ENCODE results near the gene FBXO2. TPM values are rescaled to one million over a fixed set of nuclear protein-coding genes. Genes with fewer than 3 reads are reported as not detected.
A peak's percentile ranks its signal among the peaks of the same experiment; 100 is the strongest.

Gene FBXO2
- total RNA-seq, 1 experiment from 2014 or later = 81.1 TPM

- POLR2A ChIA-PET = interaction anchor here (0.7 to 1.9 kb wide), 5 partner anchors 10 to 219 kb away, joined by 4 to 14 read pairs (median 4); partner anchors contain the start of genes FBXO6 and MAD2L2
- peak within 1 kb of the TSS; percentile 94 for H2AFZ ChIP-seq (ENCODE audit: low read depth, low read length, poor library complexity, severe bottlenecking)
These were observed 37.2 kb upstream of the FBXO2 start, which contains the start of gene DRAXIN for GRCh38 chr1:11691302-11691914. Gene DRAXIN (plus strand): TSS chr1:11691710. CDS start chr1:11706259, 14,549 bp downstream.

GRCh38 chr1:11690397-11691301 lies 36.4 kb upstream of the FBXO2 start:
- ChIA-PET CTCF (interaction anchor here (0.7 to 1.7 kb wide), 5 partner anchors 9 to 29 kb away, joined by 3 to 7 read pairs (median 4); partner anchors contain the start of gene FBXO6), RAD21 (ENCODE audit: low non-redundant PET in 1 of 2, low total read pairs in 2 of 2, uncharacterized antibody in 2 of 2, unreplicated experiment in 2 of 2) (interaction anchor here in 1 of 2 experiments (0.9 kb wide), 1 partner anchor 29 kb away, joined by 3 read pairs; no protein-coding TSS in a partner anchor), POLR2A (interaction anchor here (0.7 to 1.9 kb wide), 6 partner anchors 9 to 219 kb away, joined by 4 to 14 read pairs (median 4); partner anchors contain the start of genes FBXO6 and MAD2L2)
- H3K27ac ChIP-seq (ENCODE audit: low read depth, low read length) = peak overlapping the region; percentile 30; the same call in 1 of the 2 replicates
- H3K4me1 ChIP-seq (ENCODE audit: control insufficient read depth in 1 of 2, insufficient read depth in 2 of 2, low read length in 2 of 2) = peaks cover 33 to 47% of the 10 kb centered on the region in 2 experiments
- BruUV-seq (replicated peaks) = no TSS peak
- H3K27me3 ChIP-seq (ENCODE audit: insufficient read depth, low read length) = peaks cover 17% of the 10 kb centered on the region; the same call in 1 of the 2 replicates
- no peaks in the 10 kb centered on the region for H3K9me2 ChIP-seq (ENCODE audit: insufficient read depth)
- peak overlapping the region; percentile 94 for H2AFZ ChIP-seq (ENCODE audit: low read depth, low read length, poor library complexity, severe bottlenecking)
- H3K4me3 ChIP-seq (replicated peaks in 1 of 2; ENCODE audit: low read depth in 1 of 2, low read length in 2 of 2) = peak overlapping the region; percentile 50 to 69
- no peaks in the 10 kb centered on the region for H3K9me3 ChIP-seq (ENCODE audit: control insufficient read depth in 1 of 2, insufficient read depth in 1 of 2, low read depth in 1 of 2, low read length in 2 of 2)
- H4K20me1 ChIP-seq (ENCODE audit: insufficient read depth) = no peaks in the 10 kb centered on the region
- peak overlapping the region; percentile 65 for H3K9ac ChIP-seq (ENCODE audit: low read length)
- intact Hi-C loops (cut with micrococcal nuclease) = no loop called here
- DNase-seq (ENCODE audit: low read depth, low spot score) (no peak), ATAC-seq (peak; percentile 59)
- peak overlapping the region; percentile 98 for H3K4me2 ChIP-seq (ENCODE audit: low read length)
- H3K79me2 ChIP-seq (ENCODE audit: insufficient read depth, low read length) = no peaks in the 10 kb centered on the region
- H3K36me3 ChIP-seq (ENCODE audit: control insufficient read depth in 1 of 2, insufficient read depth in 2 of 2, low read length in 2 of 2) = no peaks in the 10 kb centered on the region
- TF ChIP-seq EGR1 (IDR thresholded peaks at IDR 0.05; ENCODE audit: low read depth) = no peak
- peak; percentile 15; the same call in 1 of the 2 replicates for TF ChIP-seq MAX (IDR thresholded peaks at IDR 0.05)
- no peak for TF ChIP-seq EZH2phosphoT487 (IDR thresholded peaks at IDR 0.05; ENCODE audit: borderline replicate concordance)
- no peak for TF ChIP-seq FOSL1 (IDR thresholded peaks at IDR 0.05; ENCODE audit: low read depth)
- no peak for TF ChIP-seq ELF1 (IDR thresholded peaks at IDR 0.05; ENCODE audit: borderline replicate concordance, low read depth)
- no peak for TF ChIP-seq REST (IDR thresholded peaks at IDR 0.05; ENCODE audit: low read depth)
- no peak for TF ChIP-seq ZNF274 (IDR thresholded peaks at IDR 0.05; ENCODE audit: low read depth, low read length)
- TF ChIP-seq EZH2 (IDR thresholded peaks at IDR 0.05) = no peak
- no peak for TF ChIP-seq ZFX (IDR thresholded peaks at IDR 0.05)

More at GRCh38 chr1:11691302-11691914, 37.2 kb upstream of the FBXO2 start, which contains the start of gene DRAXIN:
- peaks cover 17% of the 10 kb centered on the region; the same call in 1 of the 2 replicates for H3K27me3 ChIP-seq (ENCODE audit: insufficient read depth, low read length)
- no peak for TF ChIP-seq EGR1 (IDR thresholded peaks at IDR 0.05; ENCODE audit: low read depth)
- TF ChIP-seq ZFX (IDR thresholded peaks at IDR 0.05) = peak; percentile 65; the same call in 1 of the 2 replicates
- no peak for TF ChIP-seq ATF3 (IDR thresholded peaks at IDR 0.05)
- ATAC-seq (peak; percentile 52), DNase-seq (ENCODE audit: low read depth, low spot score) (no peak)
- H3K4me3 ChIP-seq (replicated peaks in 1 of 2; ENCODE audit: low read depth in 1 of 2, low read length in 2 of 2) = peak within 1 kb of the TSS; percentile 50 to 69
- H3K9me3 ChIP-seq (ENCODE audit: control insufficient read depth in 1 of 2, insufficient read depth in 1 of 2, low read depth in 1 of 2, low read length in 2 of 2) = no peaks in the 10 kb centered on the region
- H3K4me1 ChIP-seq (ENCODE audit: control insufficient read depth in 1 of 2, insufficient read depth in 2 of 2, low read length in 2 of 2) = peaks cover 33 to 47% of the 10 kb centered on the region in 2 experiments
- intact Hi-C loops (cut with micrococcal nuclease) = no loop called here
- ChIA-PET RAD21 (ENCODE audit: low non-redundant PET in 1 of 2, low total read pairs in 2 of 2, uncharacterized antibody in 2 of 2, unreplicated experiment in 2 of 2) (no interaction called here), CTCF (interaction anchor here (1.0 to 1.7 kb wide), 3 partner anchors 16 to 27 kb away, joined by 3 to 7 read pairs (median 5); partner anchors contain the start of gene FBXO6)
- H3K36me3 ChIP-seq (ENCODE audit: control insufficient read depth in 1 of 2, insufficient read depth in 2 of 2, low read length in 2 of 2) = no peaks in the 10 kb centered on the region
- H3K27ac ChIP-seq (ENCODE audit: low read depth, low read length) = peak within 1 kb of the TSS; percentile 30; the same call in 1 of the 2 replicates
- H3K9ac ChIP-seq (ENCODE audit: low read length) = peak within 1 kb of the TSS; percentile 65
- no TSS peak for BruUV-seq (replicated peaks)
- no peaks in the 10 kb centered on the region for H3K9me2 ChIP-seq (ENCODE audit: insufficient read depth)
- H3K79me2 ChIP-seq (ENCODE audit: insufficient read depth, low read length) = no peaks in the 10 kb centered on the region
- peak within 1 kb of the TSS; percentile 98 for H3K4me2 ChIP-seq (ENCODE audit: low read length)
- no peaks in the 10 kb centered on the region for H4K20me1 ChIP-seq (ENCODE audit: insufficient read depth)
